ENCODE measurements around the gene DDAH1. TPM values are rescaled to one million over a fixed set of nuclear protein-coding genes. Genes with fewer than 3 reads are reported as not detected.

The DDAH1 gene
- total RNA-seq, 4 donors from 2014 or later = 12.9 to 28.9 (median 18.2) TPM

DNA sequence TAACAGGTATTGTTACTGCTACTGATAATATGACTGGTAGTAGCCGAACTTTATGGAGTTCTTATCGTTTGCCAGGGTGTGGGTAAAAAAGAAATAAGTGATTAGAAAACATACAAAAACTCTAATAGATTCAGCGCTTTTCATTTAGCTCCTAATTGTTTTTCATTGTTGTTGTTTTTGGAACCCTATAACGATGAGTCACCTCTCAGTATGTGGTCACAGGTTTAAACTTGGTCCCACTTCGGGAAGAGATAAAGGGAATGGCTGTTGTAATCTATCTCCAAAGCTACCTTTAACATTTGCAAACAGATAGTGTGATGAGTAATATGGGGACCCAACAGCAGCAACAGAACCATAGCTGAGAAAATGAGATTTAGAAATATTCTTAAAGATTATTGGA, 125.9 kb downstream of the DDAH1 start:
- Histone ChIP-seq H3K9me3 (no peaks in the 10 kb centered on the region), H3K27me3 (no peaks in the 10 kb centered on the region), H3K36me3 (no peaks in the 10 kb centered on the region), H3K4me3 (no peak overlapping the region), H3K27ac (no peak overlapping the region), H3K4me1 (no peaks in the 10 kb centered on the region)
- intact Hi-C loops (cut with DNase I; ENCODE audit: low total_unique reads) = no loop called here
- TF ChIP-seq POLR2A (IDR thresholded peaks at IDR 0.05) = no peak
- TF ChIP-seq, protein P1, sequence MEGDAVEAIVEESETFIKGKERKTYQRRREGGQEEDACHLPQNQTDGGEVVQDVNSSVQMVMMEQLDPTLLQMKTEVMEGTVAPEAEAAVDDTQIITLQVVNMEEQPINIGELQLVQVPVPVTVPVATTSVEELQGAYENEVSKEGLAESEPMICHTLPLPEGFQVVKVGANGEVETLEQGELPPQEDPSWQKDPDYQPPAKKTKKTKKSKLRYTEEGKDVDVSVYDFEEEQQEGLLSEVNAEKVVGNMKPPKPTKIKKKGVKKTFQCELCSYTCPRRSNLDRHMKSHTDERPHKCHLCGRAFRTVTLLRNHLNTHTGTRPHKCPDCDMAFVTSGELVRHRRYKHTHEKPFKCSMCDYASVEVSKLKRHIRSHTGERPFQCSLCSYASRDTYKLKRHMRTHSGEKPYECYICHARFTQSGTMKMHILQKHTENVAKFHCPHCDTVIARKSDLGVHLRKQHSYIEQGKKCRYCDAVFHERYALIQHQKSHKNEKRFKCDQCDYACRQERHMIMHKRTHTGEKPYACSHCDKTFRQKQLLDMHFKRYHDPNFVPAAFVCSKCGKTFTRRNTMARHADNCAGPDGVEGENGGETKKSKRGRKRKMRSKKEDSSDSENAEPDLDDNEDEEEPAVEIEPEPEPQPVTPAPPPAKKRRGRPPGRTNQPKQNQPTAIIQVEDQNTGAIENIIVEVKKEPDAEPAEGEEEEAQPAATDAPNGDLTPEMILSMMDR (IDR thresholded peaks at IDR 0.05) = no peak
- no peak for DNase-seq

DNA sequence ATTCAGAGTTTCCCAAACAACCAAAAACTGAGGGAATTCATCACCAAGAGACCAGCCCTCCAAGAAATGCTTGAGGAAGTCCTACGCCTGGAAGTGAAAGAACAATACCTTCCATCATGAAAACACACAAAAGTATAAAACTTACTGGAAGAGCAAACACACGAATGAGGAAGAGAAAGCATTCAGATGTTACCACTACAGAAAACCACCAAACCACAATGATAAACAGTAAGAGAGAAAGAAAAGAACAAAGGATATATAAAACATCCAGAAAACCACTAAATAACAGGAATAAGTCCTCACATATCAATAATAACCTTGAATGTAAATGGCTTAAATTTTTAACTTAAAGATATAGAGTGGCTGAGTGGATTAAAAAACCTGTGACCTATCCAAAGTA, 130.0 kb downstream of the DDAH1 start:
- Histone ChIP-seq H3K4me1 (no peaks in the 10 kb centered on the region), H3K36me3 (no peaks in the 10 kb centered on the region), H3K4me3 (no peak overlapping the region), H3K27me3 (no peaks in the 10 kb centered on the region), H3K27ac (no peak overlapping the region), H3K9me3 (no peaks in the 10 kb centered on the region)
- TF ChIP-seq, protein P1 (IDR thresholded peaks at IDR 0.05) = no peak
- no peak for TF ChIP-seq POLR2A (IDR thresholded peaks at IDR 0.05)
- DNase-seq = no peak
- intact Hi-C loops (cut with DNase I; ENCODE audit: low total_unique reads) = no loop called here

DNA sequence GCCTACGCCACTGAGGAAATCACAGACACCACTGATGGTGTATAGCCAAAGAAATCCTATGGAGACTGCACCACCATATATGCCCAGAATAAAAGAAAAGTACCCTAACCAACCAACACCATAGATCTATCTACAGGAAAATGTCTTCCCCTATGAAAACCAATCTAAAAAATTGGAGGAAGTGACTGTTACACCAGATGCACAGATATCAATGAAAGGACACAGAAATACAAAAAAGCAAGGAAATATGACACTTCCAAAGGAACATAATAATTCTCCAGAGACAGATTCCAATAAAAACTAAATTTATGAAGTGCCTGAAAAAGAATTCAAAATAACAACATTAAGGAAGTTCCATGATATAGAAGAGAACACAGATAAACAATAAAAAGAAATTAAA, 131.8 kb downstream of the DDAH1 start:
- DNase-seq = no peak
- Histone ChIP-seq H3K4me3 (no peak overlapping the region), H3K27me3 (no peaks in the 10 kb centered on the region), H3K36me3 (no peaks in the 10 kb centered on the region), H3K9me3 (no peaks in the 10 kb centered on the region), H3K4me1 (peaks cover 0 to 3% of the 10 kb centered on the region in 2 donors), H3K27ac (no peak overlapping the region)
- TF ChIP-seq, protein P1 (IDR thresholded peaks at IDR 0.05) = no peak
- TF ChIP-seq POLR2A (IDR thresholded peaks at IDR 0.05) = no peak
- intact Hi-C loops (cut with DNase I; ENCODE audit: low total_unique reads) = no loop called here

DNA sequence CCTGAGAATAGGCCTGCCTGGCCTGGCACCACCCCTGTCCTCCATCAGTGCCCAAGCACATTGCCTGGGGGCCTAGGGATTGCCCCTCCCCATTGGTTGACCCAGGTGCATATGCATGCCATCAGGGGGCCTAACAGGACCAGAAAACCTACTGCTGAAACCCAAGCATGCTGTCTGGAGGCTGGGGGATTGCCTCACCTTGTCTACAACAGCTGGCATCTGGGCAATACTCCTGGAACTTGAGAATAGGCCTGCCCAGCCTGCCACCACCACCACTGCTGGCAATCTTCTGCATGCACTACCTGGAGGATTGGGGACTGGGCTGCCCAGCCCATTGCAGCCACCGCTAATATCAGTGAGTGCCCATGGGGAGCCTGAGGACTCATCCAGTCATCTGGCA, 132.4 kb downstream of the DDAH1 start:
- no peaks in the 10 kb centered on the region for H3K36me3 ChIP-seq
- peaks cover 0 to 3% of the 10 kb centered on the region in 2 donors for H3K4me1 ChIP-seq
- DNase-seq = no peak
- H3K27ac ChIP-seq = no peak overlapping the region
- intact Hi-C loops (cut with DNase I; ENCODE audit: low total_unique reads) = no loop called here
- no peaks in the 10 kb centered on the region for H3K9me3 ChIP-seq
- TF ChIP-seq, protein P1 (IDR thresholded peaks at IDR 0.05) = no peak
- no peak for TF ChIP-seq POLR2A (IDR thresholded peaks at IDR 0.05)
- no peaks in the 10 kb centered on the region for H3K27me3 ChIP-seq
- no peak overlapping the region for H3K4me3 ChIP-seq

DNA sequence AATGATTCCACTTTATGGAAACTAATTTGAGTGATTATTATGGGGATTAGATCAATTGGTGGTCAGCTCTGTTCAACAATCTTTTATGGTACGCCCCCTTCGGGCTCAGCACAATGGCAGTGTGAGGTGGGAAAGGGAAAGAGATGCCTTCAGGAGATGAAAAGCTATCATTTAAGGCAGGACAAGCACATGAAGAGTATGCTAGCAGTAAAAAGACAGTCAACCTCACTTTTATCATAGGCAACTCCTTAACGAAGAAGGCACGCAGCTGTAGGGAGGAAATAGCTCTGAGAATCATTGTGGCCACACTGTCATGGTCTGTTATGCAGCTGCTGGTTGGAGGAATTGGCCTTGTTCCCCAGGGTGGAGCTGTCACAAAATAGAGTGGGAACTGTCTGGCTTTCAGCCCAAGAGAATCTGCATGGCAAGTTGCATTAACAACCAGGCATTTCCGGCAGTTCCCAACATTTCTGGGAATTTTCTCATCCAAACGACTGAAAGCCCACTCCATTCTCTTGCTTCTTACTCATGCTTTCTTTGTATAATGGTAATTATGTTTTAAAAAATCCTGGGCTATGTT, 134.2 kb downstream of the DDAH1 start:
- H3K4me3 ChIP-seq = no peak overlapping the region
- peaks cover 0 to 3% of the 10 kb centered on the region in 2 donors for H3K4me1 ChIP-seq
- intact Hi-C loops (cut with DNase I; ENCODE audit: low total_unique reads) = no loop called here
- H3K9me3 ChIP-seq = no peaks in the 10 kb centered on the region
- no peaks in the 10 kb centered on the region for H3K27me3 ChIP-seq
- TF ChIP-seq, protein P1 (IDR thresholded peaks at IDR 0.05) = no peak
- TF ChIP-seq POLR2A (IDR thresholded peaks at IDR 0.05) = no peak
- no peaks in the 10 kb centered on the region for H3K36me3 ChIP-seq
- DNase-seq = peak in 1 of 2 donors; percentile 25
- peak overlapping the region; percentile 17 to 53 for H3K27ac ChIP-seq

All from uterus (tissue), 4 donors.